D721Med (cell line): Measurements from ENCODE around the gene PYGL.
A peak's percentile ranks its signal among the peaks of the same experiment; 100 is the strongest.

ENCODE experiments used
- DNase-seq: peaks from one replicate; pipeline ENCODE4 v3.0.0; 2011; ENCODE audit warnings: low spot score; ENCODE audit not compliant: insufficient read length
- FAIRE-seq: peaks from 2 replicates; lab custom pipeline; 2011; peaks lifted over from hg19 to GRCh38; lab: Jason Lieb, UNC
- TF ChIP-seq, protein P1 (sequence below): IDR thresholded peaks from 2 replicates; pipeline ENCODE4 v1.5.1; 2012; ENCODE audit warnings: mild to moderate bottlenecking, control low read depth; ENCODE audit not compliant: insufficient read depth; ENCODE audit errors: missing control alignments

PYGL gene

DNA sequence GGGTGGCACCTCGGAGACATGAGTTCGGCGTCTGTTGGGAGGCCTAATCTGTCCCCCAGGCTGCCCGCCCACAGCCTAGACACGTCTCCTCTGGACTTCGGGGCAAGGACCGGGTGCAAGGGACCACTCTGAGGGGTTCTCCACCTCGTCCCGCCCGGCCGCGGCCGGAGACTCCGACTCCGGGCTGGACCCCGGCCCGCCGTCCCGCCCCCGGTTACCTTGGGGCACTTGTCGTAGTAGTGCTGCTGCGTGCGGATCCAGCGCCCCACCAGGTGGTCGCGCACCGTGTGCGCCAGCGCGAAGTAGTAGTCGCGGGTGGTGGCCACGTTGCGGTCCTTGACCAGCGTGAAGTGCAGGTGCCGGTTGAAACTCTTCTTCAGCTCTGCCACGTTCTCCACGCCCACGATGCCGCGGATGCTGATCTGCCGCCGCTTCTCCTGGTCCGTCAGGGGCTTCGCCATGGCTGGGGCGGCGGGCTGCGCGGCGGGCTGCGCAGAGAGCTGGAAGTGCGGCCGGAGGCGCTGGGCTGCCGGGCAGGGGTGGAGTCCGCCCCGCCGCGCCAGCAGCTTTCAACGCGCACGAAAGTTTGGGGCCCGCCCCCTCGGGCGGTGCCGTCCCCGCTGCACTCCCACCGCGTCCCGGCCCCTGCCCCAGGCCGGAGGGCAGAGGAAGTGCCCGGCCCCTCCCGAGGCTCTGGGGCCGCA, at the start of gene PYGL:
PYGL (minus strand) TSS at position 541 of the 704 bp plus-strand sequence; CDS start at position 461, 80 bp downstream.
- DNase-seq (peak; percentile 57), FAIRE-seq (no peak)
- TF ChIP-seq, protein P1, sequence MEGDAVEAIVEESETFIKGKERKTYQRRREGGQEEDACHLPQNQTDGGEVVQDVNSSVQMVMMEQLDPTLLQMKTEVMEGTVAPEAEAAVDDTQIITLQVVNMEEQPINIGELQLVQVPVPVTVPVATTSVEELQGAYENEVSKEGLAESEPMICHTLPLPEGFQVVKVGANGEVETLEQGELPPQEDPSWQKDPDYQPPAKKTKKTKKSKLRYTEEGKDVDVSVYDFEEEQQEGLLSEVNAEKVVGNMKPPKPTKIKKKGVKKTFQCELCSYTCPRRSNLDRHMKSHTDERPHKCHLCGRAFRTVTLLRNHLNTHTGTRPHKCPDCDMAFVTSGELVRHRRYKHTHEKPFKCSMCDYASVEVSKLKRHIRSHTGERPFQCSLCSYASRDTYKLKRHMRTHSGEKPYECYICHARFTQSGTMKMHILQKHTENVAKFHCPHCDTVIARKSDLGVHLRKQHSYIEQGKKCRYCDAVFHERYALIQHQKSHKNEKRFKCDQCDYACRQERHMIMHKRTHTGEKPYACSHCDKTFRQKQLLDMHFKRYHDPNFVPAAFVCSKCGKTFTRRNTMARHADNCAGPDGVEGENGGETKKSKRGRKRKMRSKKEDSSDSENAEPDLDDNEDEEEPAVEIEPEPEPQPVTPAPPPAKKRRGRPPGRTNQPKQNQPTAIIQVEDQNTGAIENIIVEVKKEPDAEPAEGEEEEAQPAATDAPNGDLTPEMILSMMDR = no peak

DNA sequence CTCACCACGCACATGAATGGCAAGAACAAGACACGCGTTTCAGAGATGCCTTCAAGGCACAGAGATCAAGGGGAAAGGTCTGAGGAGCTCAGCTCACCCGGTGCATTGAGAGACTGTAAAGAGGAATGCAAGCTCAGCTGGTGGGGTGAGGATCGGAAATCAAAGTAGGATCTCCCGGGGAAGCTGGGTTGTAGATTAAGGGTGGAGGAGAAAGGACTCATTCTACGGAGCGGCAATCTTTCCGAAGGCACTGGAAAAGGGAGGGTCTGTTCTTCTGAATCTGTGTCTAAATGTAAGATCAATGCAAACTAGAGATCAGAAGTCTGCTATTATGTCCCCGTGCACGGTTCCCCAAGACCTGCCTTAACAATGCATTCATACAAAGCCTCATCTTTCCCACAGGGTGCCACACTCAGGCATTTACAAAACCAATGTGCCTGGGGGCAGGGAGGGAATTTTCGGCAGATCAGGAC, 41.6 kb upstream of the PYGL start:
- TF ChIP-seq, protein P1 = no peak
- FAIRE-seq = no peak
- DNase-seq = no peak

DNA sequence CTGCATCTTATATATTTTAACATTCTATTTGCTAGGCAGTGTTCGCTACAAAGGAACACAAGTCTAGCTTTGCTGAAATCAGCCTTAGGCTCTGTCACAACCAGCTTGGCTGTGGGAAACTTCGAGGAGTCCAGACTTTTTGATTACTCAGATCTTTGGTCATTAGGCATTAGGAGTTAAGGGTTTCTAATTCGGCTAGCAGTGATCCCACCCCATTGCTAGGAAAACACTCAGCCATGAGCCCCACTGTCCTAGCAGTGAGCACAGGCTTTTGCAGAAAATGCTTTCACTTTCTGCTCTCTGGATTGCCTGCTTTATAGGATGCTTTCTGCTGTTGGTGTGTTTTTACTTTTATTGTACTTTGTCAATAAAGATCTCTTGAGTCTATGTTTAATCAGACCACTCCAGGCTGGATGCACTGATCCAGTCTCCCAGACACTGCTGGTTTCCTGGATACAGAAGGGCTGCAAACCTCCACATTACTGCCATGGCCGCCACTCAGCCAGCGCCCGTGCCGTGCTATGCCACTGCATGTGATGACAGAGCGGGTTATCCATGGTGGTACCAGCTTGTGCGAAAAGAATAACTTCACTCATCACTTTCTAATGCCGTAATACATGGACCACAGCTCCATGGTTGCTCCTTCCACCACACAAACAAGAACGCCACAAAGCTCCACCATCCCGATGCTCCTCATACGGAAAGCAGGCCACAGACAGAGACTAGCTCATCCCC, 41.0 kb upstream of the PYGL start:
- FAIRE-seq = no peak
- TF ChIP-seq, protein P1 = no peak
- no peak for DNase-seq

DNA sequence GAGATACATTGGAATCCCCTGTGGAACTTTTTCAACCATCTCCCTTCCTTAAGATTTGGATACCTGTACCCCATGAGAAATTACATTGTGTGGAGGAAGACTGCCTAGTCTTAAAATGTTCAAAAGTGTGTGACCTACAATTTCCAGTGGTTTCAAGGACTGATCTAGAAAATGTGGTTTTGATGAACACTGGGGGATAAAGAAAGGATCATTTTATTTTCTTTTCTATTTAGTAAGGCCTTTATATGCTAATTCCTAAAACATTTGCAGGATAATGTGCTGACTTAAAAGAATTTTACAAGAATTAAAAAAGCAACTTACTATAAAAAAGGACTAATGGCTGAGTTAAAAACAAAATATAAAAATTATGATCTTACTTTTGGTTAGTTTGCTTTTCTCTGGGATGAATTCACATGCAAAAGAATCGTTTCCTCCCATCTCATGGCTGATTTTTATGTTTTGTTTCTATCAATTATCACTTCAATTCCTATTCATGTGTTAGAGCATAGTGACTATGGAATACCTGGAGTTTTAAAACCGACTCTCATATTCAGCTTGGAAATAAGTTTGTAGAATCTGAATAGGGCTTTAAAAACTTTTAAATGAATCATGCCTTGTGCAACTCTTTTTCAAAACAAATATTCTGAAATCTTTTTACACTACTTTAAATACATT, 39.9 kb upstream of the PYGL start:
- TF ChIP-seq, protein P1 = no peak
- no peak for FAIRE-seq
- DNase-seq = no peak

DNA sequence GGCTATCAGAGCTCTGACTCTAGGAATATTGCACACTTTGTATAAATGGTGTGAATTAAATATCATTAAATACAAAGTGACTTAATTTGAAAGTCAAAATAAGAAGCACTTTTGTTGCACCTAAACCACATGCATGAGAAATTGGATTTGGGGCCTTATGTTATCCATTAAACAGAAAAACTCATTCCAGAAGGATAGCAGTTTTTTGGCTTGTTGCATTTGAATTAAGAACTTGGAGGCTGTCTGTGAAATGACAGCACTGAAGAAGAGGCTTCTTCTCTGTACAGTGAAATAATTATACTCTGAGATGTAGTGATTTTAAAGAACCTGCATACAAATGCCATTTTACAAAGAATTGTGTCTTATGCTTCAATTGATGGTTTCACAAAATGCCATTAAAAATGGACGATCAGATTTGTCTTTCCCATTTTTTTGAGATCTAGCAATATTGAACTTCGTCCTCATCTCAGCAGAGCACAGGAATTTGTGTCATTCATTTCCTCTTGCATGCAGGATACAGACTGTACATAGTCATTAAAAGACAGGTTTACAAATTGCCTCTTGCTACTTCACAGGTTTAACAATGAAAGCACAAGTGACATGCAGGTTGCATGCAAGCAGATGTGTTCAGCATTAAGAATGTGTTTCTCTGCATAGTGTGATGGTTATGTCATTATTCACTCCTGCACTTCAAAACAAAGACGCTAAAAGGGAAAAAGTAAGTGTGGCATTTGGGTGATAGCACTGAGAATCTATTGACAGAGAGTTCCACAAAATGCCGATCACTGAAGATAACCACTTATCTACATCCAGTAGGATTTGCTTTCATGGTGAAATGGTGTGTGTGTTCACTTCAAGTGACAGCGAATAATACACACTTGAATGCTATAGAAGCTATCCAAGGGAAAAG, 35.9 kb upstream of the PYGL start:
- no peak for FAIRE-seq
- DNase-seq = no peak

DNA sequence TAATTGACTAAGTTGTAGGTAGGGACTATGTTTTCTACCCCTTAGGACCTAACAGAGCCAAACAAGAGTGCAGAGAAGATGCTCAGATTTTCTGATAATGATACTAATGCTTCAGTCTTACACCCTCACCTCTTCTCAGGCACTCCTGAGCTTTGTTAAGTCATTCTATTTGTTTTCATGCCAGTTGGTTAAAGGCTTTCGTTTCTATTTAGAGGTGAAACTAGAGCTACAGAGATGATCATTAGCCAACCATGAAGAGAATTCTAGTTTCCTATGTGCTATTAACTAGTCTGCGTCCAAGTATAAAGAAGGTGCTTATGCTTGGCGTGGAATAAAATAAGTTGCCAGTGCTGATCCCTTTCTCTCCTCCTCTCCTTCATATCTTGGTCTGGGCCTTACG, 34.6 kb upstream of the PYGL start:
- TF ChIP-seq, protein P1 = no peak
- no peak for FAIRE-seq
- DNase-seq = no peak

More for the DNA sequence above, 35.9 kb upstream of the PYGL start:
- TF ChIP-seq, protein P1 = no peak
